GM12891 (cell line): ENCODE data around the gene EMILIN2.

Experiments used
- POLR2A ChIP-seq: IDR thresholded peaks from 2 replicates; pipeline ENCODE4 v1.6.1; 2011; ENCODE audit warnings: low read depth, low read length, control low read depth
- POLR2AphosphoS5 ChIP-seq: IDR thresholded peaks from 2 replicates; pipeline ENCODE4 v1.6.1; 2011; ENCODE audit warnings: low read depth, low read length, control low read depth
- SPI1 ChIP-seq: IDR thresholded peaks from 2 replicates; pipeline ENCODE4 v1.6.1; 2011; ENCODE audit warnings: low read depth, low read length, control low read depth
- TAF1 ChIP-seq: IDR thresholded peaks from 2 replicates; pipeline ENCODE4 v1.6.1; 2011; ENCODE audit warnings: low read depth, low read length, control low read depth

GRCh38 chr18:2880473-2880872, 33.7 kb downstream of the EMILIN2 start:
- TF ChIP-seq POLR2AphosphoS5 (no peak), POLR2A (no peak), SPI1 (no peak), TAF1 (no peak)
